Tibial nerve (tissue), 4 donors: ENCODE data around the gene SLC38A9. TPM values are rescaled to one million over a fixed set of nuclear protein-coding genes. Genes with fewer than 3 reads are reported as not detected.
A peak's percentile ranks its signal among the peaks of the same experiment; 100 is the strongest.
"Not testable (repeated sequence)": the region's sequence is repeated elsewhere in the genome, so short reads cannot be mapped to it uniquely, and the experiment has no call there.

Experiments used
- DNase-seq, 2 donors: peaks; one replicate each; pipeline ENCODE4 v3.0.0-alpha.2; 2019; ENCODE audit warnings: low spot score in 2 of 2
- H3K27ac ChIP-seq, 4 donors: fragments of 200-600 bp; sonication (generic) in 3 of 4; one replicate each; pipeline ENCODE4 v1.5.1; 2017 to 2019; ENCODE audit warnings: mild to moderate bottlenecking in 1 of 4
- H3K27me3 ChIP-seq, 2 donors: fragments of 200-600 bp; sonication (generic) in 1 of 2; one replicate each; pipeline versions ENCODE4 v1.5.1 to v1.6.0; 2017 to 2019
- H3K36me3 ChIP-seq, 3 donors: fragments of 200-600 bp; sonication (generic); one replicate each; pipeline ENCODE4 v1.5.1; 2018 to 2019
- H3K4me1 ChIP-seq, 4 donors: fragments of 200-600 bp; sonication (generic) in 3 of 4; one replicate each; pipeline ENCODE4 v1.5.1; 2017 to 2019
- H3K4me3 ChIP-seq, 4 donors: fragments of 200-600 bp; sonication (generic) in 3 of 4; one replicate each; pipeline ENCODE4 v1.5.1; 2017 to 2019; ENCODE audit warnings: mild to moderate bottlenecking in 1 of 4, moderate library complexity in 1 of 4
- H3K9me3 ChIP-seq, 4 donors: fragments of 200-600 bp; sonication (generic) in 3 of 4; one replicate each; pipeline ENCODE4 v1.5.1; 2017 to 2019
- EP300 ChIP-seq, 2 donors: sonication (generic); formaldehyde crosslinking; IDR thresholded peaks; one replicate each; pipeline ENCODE4 v1.6.1; 2017; ENCODE audit warnings: antibody characterized with exemption in 2 of 2, mild to moderate bottlenecking in 1 of 2
- POLR2A ChIP-seq, 2 donors: fragments of 450-650 bp; IDR thresholded peaks; one replicate each; pipeline ENCODE4 v1.6.1; 2017; ENCODE audit warnings: antibody characterized with exemption in 2 of 2, mild to moderate bottlenecking in 2 of 2, moderate library complexity in 2 of 2
- WGBS, 2 donors: methylation state at CpG; one replicate each; pipeline ENCODE4 v1.1.5; 2018; 5-methylcytosine and 5-hydroxymethylcytosine counted together
- total RNA-seq, 4 donors: library from RNA; depleted of rRNA; stranded (reverse); fragments of >200 nt; gene quantifications; one replicate each; pipeline ENCODE4 v1.1.0, GENCODE V29; 2016
- TF ChIP-seq, protein P1 (sequence below), 5 experiments: fragments of 200-600 bp in 3 of 5; fragments of 450-650 bp in 2 of 5; sonication (generic) in 3 of 5; IDR thresholded peaks; one replicate each; pipeline ENCODE4 v1.5.1; 2016 to 2019; ENCODE audit warnings: antibody characterized with exemption in 5 of 5, mild to moderate bottlenecking in 3 of 5, moderate library complexity in 2 of 5

SLC38A9 gene
- total RNA-seq, 4 donors from 2014 or later = 11.0 to 39.1 (median 23.6) TPM

DNA sequence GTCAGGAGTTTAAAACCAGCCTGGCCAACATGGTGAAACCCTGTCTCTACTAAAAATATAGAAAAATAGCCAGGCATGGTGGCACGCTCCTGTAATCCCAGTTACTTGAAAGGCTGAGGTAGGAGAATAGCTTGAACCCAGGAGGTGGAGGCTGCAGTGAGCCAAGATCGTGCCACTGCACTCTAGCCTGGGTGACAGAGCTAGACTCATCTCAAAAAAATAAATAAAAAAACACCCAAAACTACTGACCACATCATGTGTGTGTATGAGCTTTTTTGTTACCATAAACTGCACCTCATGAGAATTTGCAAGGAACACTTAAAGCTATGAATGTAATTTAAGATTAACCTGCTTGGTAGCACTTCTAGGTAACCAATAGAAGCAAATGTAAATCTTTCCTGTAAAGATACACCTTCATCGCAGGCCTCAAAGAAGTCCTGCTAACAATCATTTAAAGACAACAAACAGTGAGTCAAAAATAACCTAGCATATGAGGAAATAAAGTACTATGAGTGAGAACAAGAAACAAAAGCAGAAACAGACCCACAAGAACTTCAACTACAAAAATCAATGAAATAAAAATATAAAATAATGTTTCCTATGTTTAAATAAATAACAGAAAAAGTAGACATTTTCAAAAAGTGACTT is 13.0 kb downstream of the SLC38A9 start:
- Histone ChIP-seq H3K4me3 (no peak overlapping the region), H3K27me3 (no peaks in the 10 kb centered on the region), H3K9me3 (no peaks in the 10 kb centered on the region), H3K36me3 (peaks cover 0 to 16% (median 0%) of the 10 kb centered on the region in 3 donors), H3K4me1 (no peaks in the 10 kb centered on the region), H3K27ac (no peak overlapping the region)
- WGBS, 2 donors = 91% methylated on average over 3 of the region's 3 CpGs
- DNase-seq = no peak
- TF ChIP-seq, protein P1, sequence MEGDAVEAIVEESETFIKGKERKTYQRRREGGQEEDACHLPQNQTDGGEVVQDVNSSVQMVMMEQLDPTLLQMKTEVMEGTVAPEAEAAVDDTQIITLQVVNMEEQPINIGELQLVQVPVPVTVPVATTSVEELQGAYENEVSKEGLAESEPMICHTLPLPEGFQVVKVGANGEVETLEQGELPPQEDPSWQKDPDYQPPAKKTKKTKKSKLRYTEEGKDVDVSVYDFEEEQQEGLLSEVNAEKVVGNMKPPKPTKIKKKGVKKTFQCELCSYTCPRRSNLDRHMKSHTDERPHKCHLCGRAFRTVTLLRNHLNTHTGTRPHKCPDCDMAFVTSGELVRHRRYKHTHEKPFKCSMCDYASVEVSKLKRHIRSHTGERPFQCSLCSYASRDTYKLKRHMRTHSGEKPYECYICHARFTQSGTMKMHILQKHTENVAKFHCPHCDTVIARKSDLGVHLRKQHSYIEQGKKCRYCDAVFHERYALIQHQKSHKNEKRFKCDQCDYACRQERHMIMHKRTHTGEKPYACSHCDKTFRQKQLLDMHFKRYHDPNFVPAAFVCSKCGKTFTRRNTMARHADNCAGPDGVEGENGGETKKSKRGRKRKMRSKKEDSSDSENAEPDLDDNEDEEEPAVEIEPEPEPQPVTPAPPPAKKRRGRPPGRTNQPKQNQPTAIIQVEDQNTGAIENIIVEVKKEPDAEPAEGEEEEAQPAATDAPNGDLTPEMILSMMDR (IDR thresholded peaks at IDR 0.05) = no peak
- no peak for TF ChIP-seq POLR2A (IDR thresholded peaks at IDR 0.05)

DNA sequence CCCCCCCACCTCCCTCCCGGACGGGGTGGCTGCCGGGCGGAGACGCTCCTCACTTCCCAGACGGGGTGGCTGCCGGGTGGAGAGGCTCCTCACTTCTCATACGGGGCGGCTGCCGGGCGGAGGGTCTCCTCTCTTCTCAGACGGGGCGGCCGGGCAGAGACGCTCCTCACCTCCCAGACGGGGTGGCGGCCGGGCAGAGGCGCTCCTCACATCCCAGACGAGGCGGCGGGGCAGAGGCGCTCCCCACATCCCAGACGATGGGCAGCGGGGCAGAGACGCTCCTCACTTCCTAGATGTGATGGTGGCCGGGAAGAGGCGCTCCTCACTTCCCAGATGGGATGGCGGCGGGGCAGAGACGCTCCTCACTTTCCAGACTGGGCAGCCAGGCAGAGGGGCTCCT is 15.4 kb downstream of the SLC38A9 start:
- H3K9me3 ChIP-seq, DNase-seq, H3K4me3 ChIP-seq, H3K4me1 ChIP-seq, H3K27ac ChIP-seq, H3K27me3 ChIP-seq: not testable (repeated sequence)
- WGBS, 2 donors = 98% methylated on average over 27 of the region's 31 CpGs; no CpG with 5 or more reads in 1 of the 2 donors
- H3K36me3 ChIP-seq = peaks cover 0 to 11% (median 0%) of the 10 kb centered on the region in 3 donors

DNA sequence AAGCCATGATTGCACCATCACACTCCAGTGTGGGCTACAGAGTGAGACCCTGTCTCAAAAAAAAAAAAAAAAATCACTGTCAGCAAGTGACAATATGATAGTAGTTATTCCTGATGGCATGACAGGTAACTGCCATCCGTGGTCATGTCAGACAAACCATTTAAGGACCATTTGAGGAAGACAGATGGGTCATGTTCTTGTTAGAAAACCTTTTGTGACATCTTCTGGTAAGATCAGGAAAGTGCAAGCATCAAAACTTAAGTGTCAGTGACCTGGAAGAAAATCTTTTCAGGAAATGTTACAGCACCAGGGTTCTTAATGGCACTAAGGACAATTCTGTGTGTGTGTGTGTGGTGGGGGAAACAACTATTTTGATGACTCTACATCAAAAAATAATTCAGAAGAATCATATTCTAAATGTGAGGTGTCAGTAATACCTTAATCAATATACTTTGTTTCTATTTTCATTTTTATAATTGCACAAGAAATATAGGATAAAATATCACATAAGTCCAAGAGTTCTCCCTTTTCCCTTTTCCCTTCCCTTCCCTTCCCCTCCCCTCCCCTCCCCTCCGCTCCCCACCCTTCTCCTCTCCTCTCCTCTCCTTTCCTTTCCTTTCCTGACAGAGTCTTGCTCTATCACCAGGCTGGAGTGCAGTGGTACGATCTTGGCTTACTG is 17.8 kb downstream of the SLC38A9 start:
- WGBS, 2 donors = 68 to 70% methylated on average over 3 of the region's 3 CpGs
- H3K27ac ChIP-seq = no peak overlapping the region
- H3K9me3 ChIP-seq = no peaks in the 10 kb centered on the region
- no peak for DNase-seq
- peaks cover 0 to 26% (median 9%) of the 10 kb centered on the region in 4 donors for H3K4me1 ChIP-seq
- no peaks in the 10 kb centered on the region for H3K27me3 ChIP-seq
- TF ChIP-seq POLR2A (IDR thresholded peaks at IDR 0.05) (no peak), EP300 (IDR thresholded peaks at IDR 0.05) (no peak)
- TF ChIP-seq, protein P1 (IDR thresholded peaks at IDR 0.05) = peak; percentile 19 to 55 (median 39)
- H3K36me3 ChIP-seq = peaks cover 0 to 11% (median 0%) of the 10 kb centered on the region in 3 donors
- no peak overlapping the region for H3K4me3 ChIP-seq

DNA sequence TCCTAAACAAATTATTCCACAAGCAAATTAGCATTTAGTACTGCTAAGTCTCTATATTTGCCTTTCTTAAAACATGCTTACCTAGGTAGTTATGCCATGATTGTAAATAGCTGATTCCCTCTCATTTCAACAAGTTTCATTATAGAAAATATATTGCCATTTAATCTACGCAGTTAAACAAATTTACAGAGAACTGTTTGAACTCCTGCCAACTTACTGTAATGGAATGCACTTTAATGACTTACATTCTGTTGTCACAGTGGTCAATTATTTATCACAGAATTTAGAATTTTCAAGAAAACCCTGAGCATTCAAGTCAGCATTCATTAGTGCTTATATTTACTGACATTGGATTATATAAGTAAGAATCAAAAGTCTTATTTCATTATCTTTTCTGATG is 19.6 kb downstream of the SLC38A9 start:
- peaks cover 0 to 26% (median 9%) of the 10 kb centered on the region in 4 donors for H3K4me1 ChIP-seq
- H3K9me3 ChIP-seq = no peaks in the 10 kb centered on the region
- TF ChIP-seq POLR2A (IDR thresholded peaks at IDR 0.05) = no peak
- TF ChIP-seq EP300 (IDR thresholded peaks at IDR 0.05) = no peak
- TF ChIP-seq, protein P1 (IDR thresholded peaks at IDR 0.05) = no peak
- 39 to 50% methylated on average over 1 of the region's 1 CpG for WGBS, 2 donors
- no peak for DNase-seq
- H3K36me3 ChIP-seq = peaks cover 0 to 9% (median 0%) of the 10 kb centered on the region in 3 donors
- H3K27me3 ChIP-seq = no peaks in the 10 kb centered on the region
- H3K4me3 ChIP-seq = no peak overlapping the region
- peak overlapping the region in 1 of 4 donors; percentile 2 for H3K27ac ChIP-seq

DNA sequence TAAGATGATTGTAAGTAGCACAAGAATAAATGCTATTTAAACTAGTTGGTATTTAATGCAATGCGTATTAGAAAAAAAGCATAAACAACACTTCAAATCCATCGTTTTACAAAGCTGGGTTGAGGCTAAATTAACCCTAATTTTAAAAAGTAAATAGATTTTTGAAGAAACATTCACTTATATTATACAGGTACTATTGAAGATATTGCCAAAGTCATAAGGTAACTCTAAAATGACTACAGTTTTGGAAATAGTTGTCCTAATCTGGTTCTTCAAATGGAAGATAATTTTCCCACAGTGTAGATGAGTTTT is 20.1 kb downstream of the SLC38A9 start:
- peaks cover 0 to 26% (median 9%) of the 10 kb centered on the region in 4 donors for H3K4me1 ChIP-seq
- H3K27me3 ChIP-seq = no peaks in the 10 kb centered on the region
- no peak for DNase-seq
- H3K27ac ChIP-seq = peak overlapping the region in 1 of 4 donors; percentile 78
- 81 to 82% methylated on average over 2 of the region's 2 CpGs for WGBS, 2 donors
- no peaks in the 10 kb centered on the region for H3K9me3 ChIP-seq
- TF ChIP-seq EP300 (IDR thresholded peaks at IDR 0.05) = no peak
- TF ChIP-seq, protein P1 (IDR thresholded peaks at IDR 0.05) = no peak
- TF ChIP-seq POLR2A (IDR thresholded peaks at IDR 0.05) = no peak
- peaks cover 0 to 5% (median 0%) of the 10 kb centered on the region in 3 donors for H3K36me3 ChIP-seq
- H3K4me3 ChIP-seq = no peak overlapping the region
